ENCODE results near the gene ARMC2. TPM values are rescaled to one million over a fixed set of nuclear protein-coding genes. Genes with fewer than 3 reads are reported as not detected.

ARMC2 gene
- total and polyA plus RNA-seq, 2 of the 8 experiments (the other 6 are each of a cell fraction or from before 2014, with no cell fraction given): 1.6 to 4.4 TPM

DNA sequence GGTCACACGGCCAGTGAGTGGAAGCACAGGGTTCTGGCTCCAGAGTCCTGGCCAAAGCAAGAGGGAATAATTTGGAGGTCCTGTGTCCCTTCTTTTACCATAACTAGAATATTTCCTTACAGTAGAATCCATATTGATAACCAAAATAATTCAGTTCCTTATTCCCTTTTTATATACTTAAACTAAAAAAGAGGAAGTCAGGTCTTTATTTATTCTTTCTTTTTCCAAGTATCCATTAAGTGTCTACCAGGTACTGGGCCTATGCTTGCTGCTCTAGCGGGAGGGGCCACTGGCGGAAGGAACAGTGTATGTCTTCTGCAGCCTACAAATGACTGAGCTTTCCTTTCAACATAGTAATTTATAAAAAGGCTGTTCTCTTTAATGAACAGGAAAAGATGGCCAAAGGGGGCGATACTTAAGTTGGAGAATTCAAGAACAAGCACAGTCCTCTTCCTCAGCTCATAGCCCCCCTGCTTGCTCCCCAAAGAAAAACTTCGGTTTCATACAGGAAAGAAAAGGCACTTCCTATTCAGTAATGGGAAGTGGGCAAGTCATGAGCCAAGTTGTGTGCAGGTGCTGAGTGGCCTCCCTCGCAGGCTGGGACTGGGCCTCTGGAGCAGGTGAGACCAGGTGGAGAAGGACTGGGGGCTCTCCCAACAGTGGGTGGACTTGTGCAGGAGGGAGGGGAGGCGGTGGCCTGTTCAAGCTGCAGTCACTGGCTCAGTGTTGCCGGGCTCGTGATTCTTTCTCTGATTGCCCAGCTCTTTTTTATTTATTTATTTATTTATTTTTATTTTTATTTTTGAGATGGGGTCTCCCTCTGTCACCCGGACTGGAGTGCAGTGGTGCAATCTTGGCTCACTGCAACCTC, 110.9 kb downstream of the ARMC2 start (continued):
- no peak for TF ChIP-seq GTF2F1 (IDR thresholded peaks at IDR 0.05; ENCODE audit: borderline replicate concordance, low read depth, low read length)

All from H1 (cell line).